Measurements from ENCODE around the gene SYPL1.

DNA sequence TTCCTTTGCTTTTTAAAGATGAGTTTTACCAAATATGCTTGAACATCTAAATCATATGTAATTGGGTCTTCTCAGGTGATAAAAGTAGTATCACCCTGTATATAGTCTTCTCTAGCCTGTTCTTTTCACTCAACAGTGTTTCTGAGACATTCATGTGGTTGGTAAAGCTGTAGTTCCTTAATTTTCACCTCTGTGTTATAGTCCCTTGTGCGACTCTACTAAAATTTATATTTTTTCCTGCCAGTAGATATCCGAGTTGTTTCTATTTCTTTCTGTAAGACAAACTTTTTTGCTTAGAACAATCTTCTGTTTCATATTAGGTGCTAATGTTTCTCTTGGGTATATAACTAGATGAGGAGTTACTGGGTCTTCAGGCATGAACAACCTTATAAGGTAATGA, 35.6 kb downstream of the SYPL1 start:
- no peak for TF ChIP-seq JUND (IDR thresholded peaks at IDR 0.05)
- TF ChIP-seq, protein P1, sequence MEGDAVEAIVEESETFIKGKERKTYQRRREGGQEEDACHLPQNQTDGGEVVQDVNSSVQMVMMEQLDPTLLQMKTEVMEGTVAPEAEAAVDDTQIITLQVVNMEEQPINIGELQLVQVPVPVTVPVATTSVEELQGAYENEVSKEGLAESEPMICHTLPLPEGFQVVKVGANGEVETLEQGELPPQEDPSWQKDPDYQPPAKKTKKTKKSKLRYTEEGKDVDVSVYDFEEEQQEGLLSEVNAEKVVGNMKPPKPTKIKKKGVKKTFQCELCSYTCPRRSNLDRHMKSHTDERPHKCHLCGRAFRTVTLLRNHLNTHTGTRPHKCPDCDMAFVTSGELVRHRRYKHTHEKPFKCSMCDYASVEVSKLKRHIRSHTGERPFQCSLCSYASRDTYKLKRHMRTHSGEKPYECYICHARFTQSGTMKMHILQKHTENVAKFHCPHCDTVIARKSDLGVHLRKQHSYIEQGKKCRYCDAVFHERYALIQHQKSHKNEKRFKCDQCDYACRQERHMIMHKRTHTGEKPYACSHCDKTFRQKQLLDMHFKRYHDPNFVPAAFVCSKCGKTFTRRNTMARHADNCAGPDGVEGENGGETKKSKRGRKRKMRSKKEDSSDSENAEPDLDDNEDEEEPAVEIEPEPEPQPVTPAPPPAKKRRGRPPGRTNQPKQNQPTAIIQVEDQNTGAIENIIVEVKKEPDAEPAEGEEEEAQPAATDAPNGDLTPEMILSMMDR (IDR thresholded peaks at IDR 0.05 in 2 of 3, conservative IDR thresholded peaks at IDR 0.05 in 1 of 3; ENCODE audit: borderline replicate concordance in 1 of 3, insufficient read depth in 1 of 3, low read depth in 2 of 3, low read length in 2 of 3) = no peak
- TF ChIP-seq POLR2A (IDR thresholded peaks at IDR 0.05; ENCODE audit: borderline replicate concordance, extremely low read depth, insufficient read depth, insufficient read length) = no peak
- no peak for TF ChIP-seq TCF7L2 (IDR thresholded peaks at IDR 0.05; ENCODE audit: borderline replicate concordance, extremely low read depth, insufficient read depth, insufficient read length)
- no peak for TF ChIP-seq POLR2AphosphoS5 (IDR thresholded peaks at IDR 0.05; ENCODE audit: low read depth, low read length)
- TF ChIP-seq EGR1 (IDR thresholded peaks at IDR 0.05; ENCODE audit: low read depth) = no peak
- no peak for TF ChIP-seq SIN3A (IDR thresholded peaks at IDR 0.05; ENCODE audit: low read depth)
- no peak for TF ChIP-seq FOSL1 (IDR thresholded peaks at IDR 0.05; ENCODE audit: low read depth)
- no peak for TF ChIP-seq EZH2 (IDR thresholded peaks at IDR 0.05)
- TF ChIP-seq SRF (IDR thresholded peaks at IDR 0.05; ENCODE audit: low read depth) = no peak
- TF ChIP-seq EZH2phosphoT487 (IDR thresholded peaks at IDR 0.05; ENCODE audit: borderline replicate concordance) = no peak
- no peak for TF ChIP-seq YY1 (IDR thresholded peaks at IDR 0.05; ENCODE audit: extremely low read depth, insufficient replicate concordance, low read depth, low read length)
- TF ChIP-seq RAD21 (IDR thresholded peaks at IDR 0.05; ENCODE audit: low read depth) = no peak

All from HCT116 (cell line).